MM.1S (cell line): Measurements from ENCODE around the gene MAGI2.

Experiments used
- CTCF ChIP-seq: fragments of 300-600 bp; sonication (generic); IDR thresholded peaks from 2 replicates; pipeline ENCODE4 v1.5.1; 2016; ENCODE audit warnings: antibody characterized with exemption, low read length, mixed read lengths
- EZH2 ChIP-seq: fragments of 300-600 bp; sonication (generic); optimal IDR thresholded peaks from 2 replicates; pipeline ENCODE3; 2017; ENCODE audit warnings: low read depth, mild to moderate bottlenecking, antibody characterized with exemption, low read length, mixed read lengths
- EZH2phosphoT487 ChIP-seq: fragments of 300-600 bp; sonication (generic); IDR thresholded peaks from 2 replicates; pipeline ENCODE4 v1.6.1; 2018; ENCODE audit warnings: antibody characterized with exemption, low read length

- TF ChIP-seq CTCF (no peak), EZH2 (no peak), EZH2phosphoT487 (no peak)
These were observed 1415.9 kb downstream of the MAGI2 start for GRCh38 chr7:78037603-78038002.
